Endothelial cell of umbilical vein (primary cell): Measurements from ENCODE around the gene MED4.

Experiments used
- POLR2A ChIP-seq: IDR thresholded peaks from 2 replicates; pipeline ENCODE4 v1.6.1; 2012; ENCODE audit warnings: low read depth, mild to moderate bottlenecking, control low read depth, low read length
- TF ChIP-seq, protein P1 (sequence below), 2 donors: IDR thresholded peaks; 1 replicate in 1 of 2; 2 replicates in 1 of 2; pipeline ENCODE4 v1.5.1; 2011; ENCODE audit warnings: low read length in 2 of 2, mild to moderate bottlenecking in 2 of 2, moderate library complexity in 2 of 2, control low read depth in 1 of 2, inconsistent platforms in 1 of 2, low read depth in 1 of 2; ENCODE audit not compliant: insufficient read depth in 1 of 2; ENCODE audit errors: extremely low read depth in 1 of 2

DNA sequence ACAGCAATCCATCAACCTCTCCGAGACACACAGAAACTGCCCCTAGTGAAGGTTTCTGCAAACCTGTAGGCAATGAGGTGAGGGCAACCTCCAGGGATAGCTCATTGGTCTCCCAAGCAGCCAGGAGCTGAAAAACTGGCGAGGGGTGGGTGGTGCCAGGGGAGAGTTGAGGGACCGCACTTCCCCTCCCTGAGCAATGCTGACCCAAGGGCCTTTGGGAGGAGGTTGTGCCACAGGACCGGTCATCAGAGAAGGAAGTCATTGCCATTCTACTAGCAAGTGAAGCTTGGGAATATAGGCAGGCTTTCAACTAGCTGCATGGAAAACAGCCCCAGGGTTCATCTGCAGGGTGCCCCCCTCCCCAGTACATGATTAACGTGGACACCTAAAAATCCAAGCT is 23.1 kb upstream of the MED4 start:
- TF ChIP-seq POLR2A, result no peak
- TF ChIP-seq, protein P1, sequence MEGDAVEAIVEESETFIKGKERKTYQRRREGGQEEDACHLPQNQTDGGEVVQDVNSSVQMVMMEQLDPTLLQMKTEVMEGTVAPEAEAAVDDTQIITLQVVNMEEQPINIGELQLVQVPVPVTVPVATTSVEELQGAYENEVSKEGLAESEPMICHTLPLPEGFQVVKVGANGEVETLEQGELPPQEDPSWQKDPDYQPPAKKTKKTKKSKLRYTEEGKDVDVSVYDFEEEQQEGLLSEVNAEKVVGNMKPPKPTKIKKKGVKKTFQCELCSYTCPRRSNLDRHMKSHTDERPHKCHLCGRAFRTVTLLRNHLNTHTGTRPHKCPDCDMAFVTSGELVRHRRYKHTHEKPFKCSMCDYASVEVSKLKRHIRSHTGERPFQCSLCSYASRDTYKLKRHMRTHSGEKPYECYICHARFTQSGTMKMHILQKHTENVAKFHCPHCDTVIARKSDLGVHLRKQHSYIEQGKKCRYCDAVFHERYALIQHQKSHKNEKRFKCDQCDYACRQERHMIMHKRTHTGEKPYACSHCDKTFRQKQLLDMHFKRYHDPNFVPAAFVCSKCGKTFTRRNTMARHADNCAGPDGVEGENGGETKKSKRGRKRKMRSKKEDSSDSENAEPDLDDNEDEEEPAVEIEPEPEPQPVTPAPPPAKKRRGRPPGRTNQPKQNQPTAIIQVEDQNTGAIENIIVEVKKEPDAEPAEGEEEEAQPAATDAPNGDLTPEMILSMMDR (IDR thresholded peaks at IDR 0.05; ENCODE audit: extremely low read depth in 1 of 2, insufficient read depth in 1 of 2, low read depth in 1 of 2, low read length in 2 of 2), result no peak
